Hepatic stellate cell (primary cell): Measurements from ENCODE around the gene TRIM32.
A peak's percentile ranks its signal among the peaks of the same experiment; 100 is the strongest.

ENCODE experiments used
- DNase-seq: peaks from one replicate; pipeline ENCODE4 v3.0.0; 2011; ENCODE audit warnings: low spot score

Gene TRIM32

DNA sequence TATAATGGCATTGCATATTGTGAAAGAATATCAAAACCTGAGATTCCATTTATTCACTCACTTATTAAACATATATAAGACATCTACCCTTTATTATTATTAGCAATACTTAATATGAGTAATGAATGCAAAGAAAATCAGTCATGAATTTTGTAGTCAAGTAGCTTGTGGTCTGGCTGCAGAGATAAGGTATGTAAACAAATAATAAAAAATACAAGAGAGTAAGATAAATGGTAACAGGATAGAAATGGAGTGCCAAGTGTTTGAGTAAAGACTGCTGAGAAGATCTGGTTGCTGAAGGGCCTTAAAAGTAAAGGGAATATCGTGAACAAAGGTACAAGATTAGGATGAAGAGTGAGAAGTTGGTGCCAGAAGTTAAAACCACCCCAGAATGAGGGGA is 18.4 kb downstream of the TRIM32 start:
- no peak for DNase-seq

DNA sequence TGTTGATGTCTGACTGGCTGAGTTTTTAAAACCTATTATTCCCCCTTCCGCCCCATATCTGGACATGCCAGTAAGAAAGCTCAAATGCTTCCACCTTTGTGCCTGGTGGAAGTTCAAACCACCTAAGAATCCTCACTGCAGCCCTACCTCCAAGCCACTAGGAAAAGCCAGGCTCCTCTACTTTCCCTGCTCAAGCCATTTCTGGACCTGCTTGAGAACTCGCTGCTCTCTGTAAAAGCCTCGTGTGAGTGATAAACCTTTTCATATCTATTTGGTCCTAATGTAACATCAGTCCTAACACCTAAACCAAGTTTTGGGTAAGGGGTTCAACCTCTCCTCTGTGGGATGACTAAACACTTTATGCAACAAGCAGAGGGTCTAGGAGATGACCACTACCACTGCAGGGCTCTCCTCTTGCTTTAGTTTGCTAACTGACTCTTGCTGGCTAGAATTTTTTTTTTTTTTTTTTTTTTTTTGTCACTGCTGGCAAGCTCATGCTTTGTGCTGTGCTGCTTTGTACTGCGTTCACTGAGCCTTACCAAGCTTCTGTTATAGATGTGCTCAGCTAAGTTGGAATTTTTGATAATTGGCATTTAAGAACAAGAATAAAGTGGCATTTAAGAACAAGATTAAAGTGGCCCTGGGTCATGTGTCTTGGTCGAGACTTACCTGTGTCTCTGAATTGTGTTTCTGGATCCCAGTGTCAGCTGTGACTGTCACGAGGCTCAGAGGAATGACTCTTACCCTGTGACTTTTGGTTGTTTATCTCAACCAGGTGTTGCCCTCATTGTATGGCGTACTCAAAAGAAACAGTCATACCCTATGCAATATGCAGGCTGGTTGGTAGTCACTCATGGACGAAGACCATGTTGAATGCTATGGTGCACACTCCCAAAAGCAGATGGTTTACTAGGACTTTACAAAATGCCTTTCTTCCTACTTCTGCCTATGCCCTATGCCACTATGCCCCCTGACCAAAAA is 19.5 kb downstream of the TRIM32 start:
- DNase-seq, result no peak

- no peak for DNase-seq
These were observed 25.7 kb downstream of the TRIM32 start for GRCh38 chr9:116712781-116713180.

DNA sequence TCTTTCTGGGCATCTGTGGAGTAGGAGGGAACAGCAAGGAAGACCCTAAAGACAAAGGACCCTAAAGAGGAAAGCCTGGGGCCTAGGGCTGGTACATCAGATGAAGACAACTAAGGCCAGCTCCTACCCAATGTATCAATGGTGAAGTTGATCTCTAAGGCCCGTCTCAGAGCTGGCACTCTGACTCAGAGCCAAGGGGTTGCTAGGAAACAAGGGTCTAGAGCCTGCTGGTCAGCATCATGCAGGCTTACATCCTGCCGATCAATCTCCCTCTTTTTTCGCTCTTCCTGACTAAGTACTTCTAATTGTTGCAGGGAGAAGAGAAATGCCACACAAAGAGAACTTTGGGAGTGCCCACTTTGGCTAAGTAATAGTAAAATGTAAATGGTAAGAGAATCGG is 26.2 kb downstream of the TRIM32 start:
- no peak for DNase-seq

DNA sequence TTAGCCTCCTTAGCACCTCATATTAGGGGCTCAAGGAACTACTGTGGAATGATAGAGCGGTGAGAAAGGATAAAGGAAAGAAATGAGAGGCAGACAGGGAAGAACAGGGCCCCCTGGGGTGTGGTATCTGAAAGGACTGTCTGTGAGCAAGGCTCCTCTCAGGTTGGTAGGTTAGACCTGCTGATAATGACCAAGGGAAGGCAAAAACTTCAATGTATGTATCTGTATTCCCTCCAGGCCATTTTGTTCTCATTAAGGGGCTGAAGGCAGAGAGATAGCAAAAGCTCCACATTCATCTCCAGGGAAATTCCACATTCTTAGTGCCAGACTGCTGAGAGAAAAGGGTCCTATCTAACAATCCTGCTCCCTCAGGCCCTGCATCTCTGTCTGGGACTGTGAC is 28.6 kb downstream of the TRIM32 start:
- DNase-seq, result no peak

DNA sequence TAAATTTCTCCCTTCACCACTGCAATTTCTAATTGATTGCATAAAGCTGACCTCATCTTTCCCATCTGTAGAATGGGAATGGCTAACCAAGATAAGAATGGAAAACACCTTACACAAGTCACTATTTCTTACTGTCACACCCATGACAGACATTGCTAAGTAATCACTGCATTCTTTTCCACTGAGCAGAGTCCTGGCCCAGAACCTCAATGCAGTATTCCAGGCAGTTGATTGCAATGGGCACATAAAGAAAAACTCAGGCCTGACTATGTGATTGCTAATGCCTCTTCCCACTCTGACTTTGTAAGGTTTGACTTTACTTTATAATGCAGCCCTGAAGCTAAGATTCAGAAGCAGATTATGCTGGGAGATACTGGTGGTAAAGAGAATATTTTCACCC is 29.3 kb downstream of the TRIM32 start:
- DNase-seq, result no peak

GRCh38 chr9:116717150-116717549 is 30.0 kb downstream of the TRIM32 start:
- DNase-seq, result no peak

GRCh38 chr9:116718111-116718510 is 31.0 kb downstream of the TRIM32 start:
- DNase-seq, result no peak

- no peak for DNase-seq
These were observed 33.0 kb downstream of the TRIM32 start for GRCh38 chr9:116720111-116720510.

DNA sequence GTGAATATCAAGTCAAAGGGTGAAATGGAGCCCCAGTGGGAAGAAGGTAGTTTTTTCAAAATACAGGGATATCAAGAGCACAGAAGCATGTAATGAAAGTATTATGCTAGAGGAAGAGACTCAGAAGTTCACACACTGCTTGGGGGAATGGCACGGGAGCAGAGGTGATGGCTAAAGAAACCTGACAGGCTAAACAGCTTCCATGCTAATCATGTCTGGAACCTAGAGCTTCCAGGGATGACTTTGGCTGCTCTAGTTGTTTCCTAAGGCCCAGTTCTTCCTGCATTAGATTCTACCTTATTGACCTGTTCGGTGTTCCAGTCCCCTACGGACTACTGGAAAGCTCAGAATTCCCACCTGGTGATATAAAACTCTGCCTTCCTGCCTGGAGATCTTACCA is 34.3 kb downstream of the TRIM32 start:
- DNase-seq, result no peak

- DNase-seq, result no peak
These were observed 34.8 kb downstream of the TRIM32 start for GRCh38 chr9:116721944-116722343.

DNA sequence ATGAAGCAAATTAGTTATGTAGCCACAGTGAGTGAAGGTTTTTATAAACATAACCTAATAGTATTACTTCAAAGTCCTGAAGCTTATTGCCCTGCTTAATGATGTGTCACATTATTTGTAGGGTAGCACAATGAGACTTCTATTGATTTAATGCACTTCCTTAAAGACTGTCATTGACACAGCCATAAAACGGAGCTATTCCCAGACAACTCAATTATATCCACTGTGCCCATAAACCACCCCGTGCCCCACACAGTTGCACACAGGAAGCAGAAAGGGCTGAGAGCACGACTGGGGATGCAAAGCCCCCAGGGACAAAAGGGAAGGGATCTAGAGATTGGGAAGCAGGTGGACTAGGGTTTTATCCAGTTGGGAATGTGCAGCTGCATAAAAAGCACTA is 37.0 kb downstream of the TRIM32 start:
- DNase-seq, result no peak

GRCh38 chr9:116726602-116727001 is 39.5 kb downstream of the TRIM32 start:
- no peak for DNase-seq

- no peak for DNase-seq
These were observed 46.0 kb downstream of the TRIM32 start for GRCh38 chr9:116733010-116733641.

DNA sequence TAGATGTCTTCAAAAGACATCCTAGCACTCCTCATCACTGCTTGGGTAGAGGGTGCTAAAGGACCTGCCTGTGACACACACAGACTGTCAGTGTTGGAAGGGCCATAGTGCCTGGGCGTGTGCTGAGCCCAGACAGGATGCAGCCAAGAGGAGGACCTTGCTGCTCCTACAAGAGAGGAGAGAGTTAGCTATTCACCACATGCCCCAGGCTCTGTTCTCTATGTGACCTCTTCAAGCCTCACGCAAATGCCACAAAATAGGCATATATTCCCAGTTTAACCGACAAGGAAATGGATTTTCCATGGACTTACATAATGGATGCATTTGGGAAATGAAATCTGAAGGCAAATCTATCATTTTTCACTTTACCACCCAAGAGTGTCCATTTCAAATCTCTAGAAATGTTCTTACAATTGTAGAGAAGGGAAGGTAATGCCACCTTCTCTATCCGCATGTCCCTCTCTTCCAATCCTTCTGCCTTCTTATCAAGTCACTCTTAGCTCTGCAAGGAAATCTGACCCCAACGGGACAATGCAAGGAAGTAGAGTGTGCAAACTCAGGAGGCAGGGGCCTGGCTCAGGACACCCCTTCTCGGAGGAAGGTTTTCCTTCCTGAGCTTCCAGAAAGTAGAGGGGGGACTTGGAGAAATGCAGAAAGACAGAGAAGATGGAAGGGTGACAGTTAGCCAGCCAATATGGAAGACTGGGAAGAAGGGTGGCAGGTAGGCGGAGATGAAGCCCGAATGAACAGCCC is 49.5 kb downstream of the TRIM32 start:
- no peak for DNase-seq

DNA sequence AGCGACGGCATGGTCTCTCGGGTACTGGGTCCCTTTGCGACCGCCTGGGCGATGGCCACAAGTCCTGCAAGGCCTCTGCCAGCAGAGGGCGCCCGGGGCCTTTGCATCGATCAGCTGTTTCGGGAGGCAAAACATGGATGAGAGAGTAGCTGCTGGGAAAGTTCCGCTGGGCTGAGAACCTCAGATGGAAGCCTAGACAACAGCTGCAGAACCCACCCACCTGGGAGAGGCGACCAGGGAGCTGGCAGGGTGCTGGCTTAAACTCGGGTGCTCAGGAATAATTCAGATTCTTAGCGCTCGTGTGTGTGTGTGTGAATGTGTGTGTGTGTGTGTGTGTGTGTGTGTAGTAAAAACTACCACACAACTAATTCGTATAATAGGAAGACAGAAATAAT is 50.0 kb downstream of the TRIM32 start:
- peak; percentile 86 for DNase-seq

- no peak for DNase-seq
These were observed 54.1 kb downstream of the TRIM32 start for GRCh38 chr9:116741086-116741740.

DNA sequence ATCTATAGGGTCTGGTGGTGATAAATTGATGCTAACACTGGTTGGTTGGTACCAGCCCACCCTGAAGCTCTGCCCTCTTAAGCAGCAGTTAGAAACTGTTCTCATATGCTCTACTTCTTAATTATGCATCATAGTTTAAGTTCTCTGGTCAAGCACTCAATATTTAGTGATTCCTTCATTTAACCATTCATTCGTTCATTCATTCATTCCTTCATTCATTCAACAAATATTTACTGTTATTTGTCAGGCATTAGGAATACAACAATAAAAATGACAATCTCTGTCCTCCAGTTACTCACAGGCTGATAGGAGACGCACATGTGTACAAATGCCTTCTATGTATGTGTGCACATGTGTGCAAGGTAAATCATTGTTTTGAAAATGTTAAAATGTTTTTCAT is 54.6 kb downstream of the TRIM32 start:
- DNase-seq, result no peak

- no peak for DNase-seq
These were observed 62.1 kb downstream of the TRIM32 start for GRCh38 chr9:116749176-116749575.

GRCh38 chr9:116749772-116750171 is 62.7 kb downstream of the TRIM32 start:
- no peak for DNase-seq

GRCh38 chr9:116750510-116750909 is 63.4 kb downstream of the TRIM32 start:
- DNase-seq, result no peak
